ENCODE data around the gene RDX. TPM values are rescaled to one million over a fixed set of nuclear protein-coding genes. Genes with fewer than 3 reads are reported as not detected.
A peak's percentile ranks its signal among the peaks of the same experiment; 100 is the strongest.
"Not testable (repeated sequence)": the region's sequence is repeated elsewhere in the genome, so short reads cannot be mapped to it uniquely, and the experiment has no call there.

RDX gene
- total RNA-seq, 1 donor from 2014 or later: 132 TPM

DNA sequence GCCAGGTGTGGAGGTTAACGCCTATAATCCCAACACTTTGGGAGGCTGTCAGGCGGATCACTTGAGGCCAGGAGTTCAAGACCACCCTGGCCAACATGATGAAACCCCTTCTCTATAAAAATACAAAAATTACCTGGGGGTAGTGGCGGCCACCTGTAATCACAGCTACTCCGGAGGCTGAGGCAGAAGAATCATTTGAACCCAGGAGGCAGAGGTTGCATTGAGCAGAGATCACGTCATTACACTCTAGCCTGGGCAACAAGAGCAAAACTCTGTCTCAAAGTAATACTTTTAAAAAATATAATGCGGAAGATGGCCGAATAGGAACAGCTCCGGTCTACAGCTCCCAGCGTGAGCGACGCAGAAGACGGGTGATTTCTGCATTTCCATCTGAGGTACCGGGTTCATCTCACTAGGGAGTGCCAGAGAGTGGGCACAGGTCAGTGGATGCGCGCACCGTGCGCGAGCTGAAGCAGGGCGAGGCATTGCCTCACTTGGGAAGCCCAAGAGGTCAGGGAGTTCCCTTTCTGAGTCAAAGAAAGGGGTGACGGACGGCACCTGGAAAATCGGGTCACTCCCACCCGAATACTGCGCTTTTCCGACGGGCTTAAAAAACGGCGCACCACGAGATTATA lies 87.6 kb downstream of the RDX start:
- H3K27ac ChIP-seq (ENCODE audit: low read depth, low read length); H3K4me1 Mint-ChIP-seq (ENCODE audit: low read depth, unreplicated experiment); H3K9me3 Mint-ChIP-seq (ENCODE audit: unreplicated experiment); H3K27me3 Mint-ChIP-seq (ENCODE audit: low read depth, unreplicated experiment); DNase-seq (ENCODE audit: low read depth); H3K27ac Mint-ChIP-seq (ENCODE audit: unreplicated experiment); H3K4me3 ChIP-seq (ENCODE audit: insufficient read depth, low read depth, low read length); H3K36me3 Mint-ChIP-seq (ENCODE audit: low read depth, unreplicated experiment); H3K36me3 ChIP-seq (ENCODE audit: insufficient read depth, low read length); H3K27me3 ChIP-seq (ENCODE audit: insufficient read depth, low read length); H2AFZ ChIP-seq (ENCODE audit: low read depth, low read length); H3K4me1 ChIP-seq (ENCODE audit: insufficient read depth, low read length); H3K9ac ChIP-seq (ENCODE audit: low read length); H4K20me1 ChIP-seq (ENCODE audit: insufficient read depth, low read length); H3K9me3 ChIP-seq (ENCODE audit: insufficient read depth, low read depth, low read length); FAIRE-seq; H3K79me2 ChIP-seq (ENCODE audit: insufficient read depth, low read length): not testable (repeated sequence)
- peak overlapping the region; percentile 30 for H3K4me2 ChIP-seq (ENCODE audit: low read length)
- H3K4me3 Mint-ChIP-seq (ENCODE audit: unreplicated experiment): peak overlapping the region; percentile 45

DNA sequence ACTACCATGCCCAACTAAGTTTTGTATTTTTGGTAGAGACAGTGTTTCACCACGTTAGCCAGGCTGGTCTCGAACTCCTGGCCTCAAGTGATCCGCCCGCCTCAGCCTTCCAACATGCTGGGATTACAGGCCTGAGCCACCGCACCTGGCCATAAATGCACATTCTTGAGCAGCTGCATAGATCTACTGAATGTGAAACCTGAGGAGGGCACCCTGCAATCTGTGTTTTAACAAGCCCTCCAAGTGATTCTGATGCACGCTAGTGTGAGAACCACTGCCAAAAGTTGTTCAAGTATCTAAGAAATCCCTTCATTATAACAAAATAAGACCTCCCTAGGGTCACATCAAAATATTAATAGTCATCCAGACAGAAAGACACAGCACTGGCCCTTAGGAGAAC lies 89.3 kb downstream of the RDX start:
- TF ChIP-seq, protein P1, sequence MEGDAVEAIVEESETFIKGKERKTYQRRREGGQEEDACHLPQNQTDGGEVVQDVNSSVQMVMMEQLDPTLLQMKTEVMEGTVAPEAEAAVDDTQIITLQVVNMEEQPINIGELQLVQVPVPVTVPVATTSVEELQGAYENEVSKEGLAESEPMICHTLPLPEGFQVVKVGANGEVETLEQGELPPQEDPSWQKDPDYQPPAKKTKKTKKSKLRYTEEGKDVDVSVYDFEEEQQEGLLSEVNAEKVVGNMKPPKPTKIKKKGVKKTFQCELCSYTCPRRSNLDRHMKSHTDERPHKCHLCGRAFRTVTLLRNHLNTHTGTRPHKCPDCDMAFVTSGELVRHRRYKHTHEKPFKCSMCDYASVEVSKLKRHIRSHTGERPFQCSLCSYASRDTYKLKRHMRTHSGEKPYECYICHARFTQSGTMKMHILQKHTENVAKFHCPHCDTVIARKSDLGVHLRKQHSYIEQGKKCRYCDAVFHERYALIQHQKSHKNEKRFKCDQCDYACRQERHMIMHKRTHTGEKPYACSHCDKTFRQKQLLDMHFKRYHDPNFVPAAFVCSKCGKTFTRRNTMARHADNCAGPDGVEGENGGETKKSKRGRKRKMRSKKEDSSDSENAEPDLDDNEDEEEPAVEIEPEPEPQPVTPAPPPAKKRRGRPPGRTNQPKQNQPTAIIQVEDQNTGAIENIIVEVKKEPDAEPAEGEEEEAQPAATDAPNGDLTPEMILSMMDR (IDR thresholded peaks at IDR 0.05; ENCODE audit: insufficient read depth, low read depth, low read length): no peak
- no peak for TF ChIP-seq EZH2 (IDR thresholded peaks at IDR 0.05; ENCODE audit: insufficient read depth, low read length)
- FAIRE-seq: no peak
- Histone ChIP-seq H2AFZ (ENCODE audit: low read depth, low read length) (no peak overlapping the region), H4K20me1 (ENCODE audit: insufficient read depth, low read length) (no peaks in the 10 kb centered on the region), H3K9ac (ENCODE audit: low read length) (no peak overlapping the region), H3K27ac (ENCODE audit: low read depth, low read length) (no peak overlapping the region), H3K4me3 (ENCODE audit: insufficient read depth, low read depth, low read length) (no peak overlapping the region), H3K36me3 (ENCODE audit: insufficient read depth, low read length) (no peaks in the 10 kb centered on the region), H3K9me3 (ENCODE audit: insufficient read depth, low read depth, low read length) (no peaks in the 10 kb centered on the region), H3K79me2 (ENCODE audit: insufficient read depth, low read length) (no peaks in the 10 kb centered on the region), H3K27me3 (ENCODE audit: insufficient read depth, low read length) (no peaks in the 10 kb centered on the region), H3K4me1 (ENCODE audit: insufficient read depth, low read length) (no peaks in the 10 kb centered on the region), H3K4me2 (ENCODE audit: low read length) (no peak overlapping the region)
- no peaks in the 10 kb centered on the region for H3K9me3 Mint-ChIP-seq (ENCODE audit: unreplicated experiment)
- H3K4me3 Mint-ChIP-seq (ENCODE audit: unreplicated experiment): no peak overlapping the region
- no peaks in the 10 kb centered on the region for H3K4me1 Mint-ChIP-seq (ENCODE audit: low read depth, unreplicated experiment)
- H3K27ac Mint-ChIP-seq (ENCODE audit: unreplicated experiment): no peak overlapping the region
- peaks cover 3% of the 10 kb centered on the region for H3K36me3 Mint-ChIP-seq (ENCODE audit: low read depth, unreplicated experiment)
- no peaks in the 10 kb centered on the region for H3K27me3 Mint-ChIP-seq (ENCODE audit: low read depth, unreplicated experiment)
- no peak for DNase-seq (ENCODE audit: low read depth)

DNA sequence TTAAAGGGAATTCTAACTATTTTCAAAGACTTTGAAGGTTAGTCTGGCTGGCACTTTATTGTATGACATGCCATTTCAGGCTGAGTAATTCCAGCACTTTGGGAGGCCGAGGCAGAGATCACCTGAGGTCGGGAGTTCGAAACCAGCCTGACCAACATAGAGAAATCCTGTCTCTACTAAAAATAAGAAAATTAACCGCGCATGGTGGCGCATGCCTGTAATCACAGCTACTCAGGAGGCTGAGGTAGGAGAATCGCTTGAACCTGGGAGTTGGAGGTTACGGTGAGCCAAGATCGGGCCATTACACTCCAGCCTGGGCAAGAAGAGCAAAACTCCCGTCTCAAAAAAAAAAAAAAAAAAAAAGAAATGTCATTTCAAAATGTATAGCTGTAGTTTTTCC lies 95.6 kb downstream of the RDX start:
- Histone ChIP-seq H3K9me3 (ENCODE audit: insufficient read depth, low read depth, low read length) (no peaks in the 10 kb centered on the region), H4K20me1 (ENCODE audit: insufficient read depth, low read length) (peaks cover 1% of the 10 kb centered on the region), H3K9ac (ENCODE audit: low read length) (no peak overlapping the region), H3K4me1 (ENCODE audit: insufficient read depth, low read length) (peaks cover 15% of the 10 kb centered on the region), H3K36me3 (ENCODE audit: insufficient read depth, low read length) (no peaks in the 10 kb centered on the region), H3K27me3 (ENCODE audit: insufficient read depth, low read length) (peaks cover 4% of the 10 kb centered on the region), H3K4me2 (ENCODE audit: low read length) (no peak overlapping the region), H3K79me2 (ENCODE audit: insufficient read depth, low read length) (no peaks in the 10 kb centered on the region), H3K4me3 (ENCODE audit: insufficient read depth, low read depth, low read length) (no peak overlapping the region), H3K27ac (ENCODE audit: low read depth, low read length) (peak overlapping the region; percentile 18), H2AFZ (ENCODE audit: low read depth, low read length) (no peak overlapping the region)
- DNase-seq (ENCODE audit: low read depth) (no peak), FAIRE-seq (no peak)
- Mint-ChIP-seq H3K36me3 (ENCODE audit: low read depth, unreplicated experiment) (no peaks in the 10 kb centered on the region), H3K27ac (ENCODE audit: unreplicated experiment) (no peak overlapping the region), H3K9me3 (ENCODE audit: unreplicated experiment) (no peaks in the 10 kb centered on the region), H3K4me1 (ENCODE audit: low read depth, unreplicated experiment) (peaks cover 25% of the 10 kb centered on the region), H3K27me3 (ENCODE audit: low read depth, unreplicated experiment) (no peaks in the 10 kb centered on the region), H3K4me3 (ENCODE audit: unreplicated experiment) (no peak overlapping the region)
- TF ChIP-seq EZH2 (IDR thresholded peaks at IDR 0.05; ENCODE audit: insufficient read depth, low read length): no peak
- TF ChIP-seq, protein P1 (IDR thresholded peaks at IDR 0.05; ENCODE audit: insufficient read depth, low read depth, low read length): no peak

Measured in astrocyte (in vitro differentiated cells and primary cell).